ENCODE results near the gene EEA1. TPM values are rescaled to one million over a fixed set of nuclear protein-coding genes. Genes with fewer than 3 reads are reported as not detected.
A peak's percentile ranks its signal among the peaks of the same experiment; 100 is the strongest.
"Not testable (repeated sequence)": the region's sequence is repeated elsewhere in the genome, so short reads cannot be mapped to it uniquely, and the experiment has no call there.

EEA1 gene
- total and polyA plus RNA-seq, 10 donors = 2.3 to 31.2 (median 20.8) TPM

DNA sequence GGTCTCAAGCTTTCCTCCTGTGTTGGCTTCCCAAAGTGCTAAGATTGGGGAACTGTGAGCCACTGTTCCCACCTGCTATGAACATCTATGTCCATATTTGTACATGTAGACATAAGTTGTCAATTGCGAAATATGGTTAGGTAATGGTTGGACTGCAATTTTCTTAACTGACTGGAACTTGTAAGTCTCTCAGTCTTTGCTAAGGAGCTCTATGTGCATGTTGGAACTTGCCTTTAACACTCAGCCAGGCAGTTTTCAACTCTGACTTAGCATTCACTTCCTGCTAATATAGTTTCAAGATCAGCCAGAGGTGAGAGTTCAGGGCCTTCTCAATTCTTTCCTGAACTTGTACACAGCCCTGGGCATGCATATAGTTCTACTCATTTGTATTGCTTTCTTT is 44.5 kb upstream of the EEA1 start:
- H3K4me1 ChIP-seq = peaks cover 0 to 47% (median 24%) of the 10 kb centered on the region in 6 donors
- WGBS, 5 donors = 54 to 96% (median 91%) methylated on average over 1 of the region's 1 CpG
- intact Hi-C loops (cut with DNase I; ENCODE audit: low total_unique reads) = no loop called here

DNA sequence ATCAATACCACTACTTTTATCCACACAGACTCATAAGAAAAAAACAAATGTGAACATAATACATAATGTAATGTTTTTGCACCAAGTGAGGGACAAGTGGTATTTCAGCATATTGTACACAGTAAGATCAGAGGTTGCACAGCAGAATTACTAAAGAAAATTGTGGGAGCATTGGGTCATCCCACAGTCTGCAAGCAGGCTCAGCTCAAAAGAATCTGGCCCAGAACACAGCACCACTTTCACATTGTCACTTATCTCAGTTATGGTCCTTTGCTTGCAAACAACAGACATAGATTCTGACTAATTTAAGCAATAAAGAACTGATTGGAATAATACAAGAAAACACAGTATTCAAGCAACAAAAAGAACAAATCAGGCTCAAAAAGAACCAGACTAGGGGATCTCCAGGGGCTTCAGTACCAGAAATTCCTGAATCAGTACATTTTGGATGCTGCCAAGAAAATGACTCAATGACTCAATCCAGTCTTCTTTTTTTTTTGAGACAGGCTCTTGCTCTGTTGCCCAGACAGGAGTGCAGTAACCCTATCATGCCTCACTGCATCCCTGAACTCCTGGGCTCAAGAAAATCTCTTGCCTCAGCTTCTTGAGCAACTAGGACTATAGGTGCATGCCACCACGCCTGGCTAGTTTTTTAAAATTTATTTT is 42.9 kb upstream of the EEA1 start:
- WGBS, 5 donors = 69 to 83% (median 71%) methylated on average over 1 of the region's 1 CpG
- Histone ChIP-seq H3K9me3 (peaks cover 0 to 18% (median 13%) of the 10 kb centered on the region in 8 donors), H3K36me3 (peaks cover 0 to 4% (median 0%) of the 10 kb centered on the region in 6 donors), H3K27me3 (replicated peaks in 1 of 7) (no peaks in the 10 kb centered on the region), H3K27ac (peak overlapping the region in 5 of 8 donors; percentile 38 to 71 (median 61)), H3K4me3 (no peak overlapping the region), H3K4me1 (peaks cover 0 to 51% (median 24%) of the 10 kb centered on the region in 6 donors)
- no peak for DNase-seq
- intact Hi-C loops (cut with DNase I; ENCODE audit: low total_unique reads) = no loop called here
- TF ChIP-seq POLR2A (IDR thresholded peaks at IDR 0.05) (no peak), POLR2AphosphoS5 (IDR thresholded peaks at IDR 0.05) (no peak)
- TF ChIP-seq, protein P1, sequence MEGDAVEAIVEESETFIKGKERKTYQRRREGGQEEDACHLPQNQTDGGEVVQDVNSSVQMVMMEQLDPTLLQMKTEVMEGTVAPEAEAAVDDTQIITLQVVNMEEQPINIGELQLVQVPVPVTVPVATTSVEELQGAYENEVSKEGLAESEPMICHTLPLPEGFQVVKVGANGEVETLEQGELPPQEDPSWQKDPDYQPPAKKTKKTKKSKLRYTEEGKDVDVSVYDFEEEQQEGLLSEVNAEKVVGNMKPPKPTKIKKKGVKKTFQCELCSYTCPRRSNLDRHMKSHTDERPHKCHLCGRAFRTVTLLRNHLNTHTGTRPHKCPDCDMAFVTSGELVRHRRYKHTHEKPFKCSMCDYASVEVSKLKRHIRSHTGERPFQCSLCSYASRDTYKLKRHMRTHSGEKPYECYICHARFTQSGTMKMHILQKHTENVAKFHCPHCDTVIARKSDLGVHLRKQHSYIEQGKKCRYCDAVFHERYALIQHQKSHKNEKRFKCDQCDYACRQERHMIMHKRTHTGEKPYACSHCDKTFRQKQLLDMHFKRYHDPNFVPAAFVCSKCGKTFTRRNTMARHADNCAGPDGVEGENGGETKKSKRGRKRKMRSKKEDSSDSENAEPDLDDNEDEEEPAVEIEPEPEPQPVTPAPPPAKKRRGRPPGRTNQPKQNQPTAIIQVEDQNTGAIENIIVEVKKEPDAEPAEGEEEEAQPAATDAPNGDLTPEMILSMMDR (IDR thresholded peaks at IDR 0.05 in 8 of 11, conservative IDR thresholded peaks at IDR 0.05 in 3 of 11) = no peak

More for the DNA sequence above, 44.5 kb upstream of the EEA1 start:
- Histone ChIP-seq H3K36me3 (peaks cover 0 to 4% (median 0%) of the 10 kb centered on the region in 6 donors), H3K27ac (peak overlapping the region in 5 of 8 donors; percentile 47 to 72 (median 67)), H3K27me3 (replicated peaks in 1 of 7) (no peaks in the 10 kb centered on the region), H3K9me3 (peaks cover 0 to 18% (median 13%) of the 10 kb centered on the region in 8 donors), H3K4me3 (no peak overlapping the region)
- peak in 1 of 3 donors; percentile 19 for TF ChIP-seq POLR2AphosphoS5 (IDR thresholded peaks at IDR 0.05)
- TF ChIP-seq POLR2A (IDR thresholded peaks at IDR 0.05) = no peak
- no peak for DNase-seq

GRCh38 chr12:92968176-92968813 is 39.2 kb upstream of the EEA1 start:
- WGBS, 5 donors = 57 to 68% (median 61%) methylated on average over 3 of the region's 3 CpGs
- H3K36me3 ChIP-seq = no peaks in the 10 kb centered on the region
- no peaks in the 10 kb centered on the region for H3K9me3 ChIP-seq
- H3K27ac ChIP-seq = peak overlapping the region in 1 of 8 donors; percentile 7
- H3K4me1 ChIP-seq = peaks cover 0 to 39% (median 21%) of the 10 kb centered on the region in 6 donors
- H3K27me3 ChIP-seq (replicated peaks in 1 of 7) = no peaks in the 10 kb centered on the region
- intact Hi-C loops (cut with DNase I; ENCODE audit: low total_unique reads) = no loop called here
- H3K4me3 ChIP-seq = no peak overlapping the region
- TF ChIP-seq, protein P1 (IDR thresholded peaks at IDR 0.05 in 8 of 11, conservative IDR thresholded peaks at IDR 0.05 in 3 of 11) = no peak
- no peak for TF ChIP-seq POLR2AphosphoS5 (IDR thresholded peaks at IDR 0.05)
- no peak for TF ChIP-seq POLR2A (IDR thresholded peaks at IDR 0.05)
- no peak for DNase-seq

- H3K4me3 ChIP-seq; H3K36me3 ChIP-seq; intact Hi-C loops (cut with DNase I; ENCODE audit: low total_unique reads); H3K9me3 ChIP-seq; H3K4me1 ChIP-seq; DNase-seq; H3K27ac ChIP-seq; H3K27me3 ChIP-seq (replicated peaks in 1 of 7): not testable (repeated sequence)
- WGBS, 5 donors = 54 to 75% (median 71%) methylated on average over 1 of the region's 1 CpG
These were observed 35.3 kb upstream of the EEA1 start for GRCh38 chr12:92964378-92964777.

DNA sequence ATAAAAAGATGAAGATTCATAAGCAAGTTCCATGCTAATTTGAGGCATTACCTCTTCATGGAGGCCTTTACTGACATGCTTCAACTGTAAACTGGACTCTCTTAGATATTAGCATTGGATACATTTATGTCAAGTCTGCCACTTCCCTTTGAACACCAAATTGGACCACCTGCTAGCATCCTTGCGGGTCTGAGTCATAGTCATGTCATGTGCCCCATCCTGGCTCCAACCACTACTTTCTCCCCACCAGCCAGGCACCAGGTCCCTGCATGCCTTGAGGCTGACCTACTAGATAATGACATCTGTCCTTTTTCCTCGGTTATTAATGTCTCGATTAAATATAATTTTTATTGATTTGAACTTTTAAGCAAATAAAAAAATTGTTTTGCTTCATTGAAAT is 32.9 kb upstream of the EEA1 start:
- Histone ChIP-seq H3K9me3 (peaks cover 0 to 11% (median 8%) of the 10 kb centered on the region in 8 donors), H3K4me1 (no peaks in the 10 kb centered on the region), H3K27ac (no peak overlapping the region), H3K4me3 (no peak overlapping the region), H3K27me3 (replicated peaks in 1 of 7) (no peaks in the 10 kb centered on the region), H3K36me3 (no peaks in the 10 kb centered on the region)
- intact Hi-C loops (cut with DNase I; ENCODE audit: low total_unique reads) = no loop called here
- DNase-seq = no peak
- 93 to 98% (median 95%) methylated on average over 3 of the region's 3 CpGs for WGBS, 5 donors
- TF ChIP-seq POLR2AphosphoS5 (IDR thresholded peaks at IDR 0.05) (no peak), POLR2A (IDR thresholded peaks at IDR 0.05) (no peak)
- TF ChIP-seq, protein P1 (IDR thresholded peaks at IDR 0.05 in 8 of 11, conservative IDR thresholded peaks at IDR 0.05 in 3 of 11) = no peak
